NB4 (cell line): Measurements from ENCODE around the gene RHOH.

ENCODE experiments used
- DNase-seq: peaks from one replicate; pipeline ENCODE4 v3.0.0; 2010; ENCODE audit warnings: low read depth
- H3K4me3 ChIP-seq: one replicate; pipeline ENCODE4 v1.5.1; 2011; ENCODE audit warnings: mild to moderate bottlenecking, low read depth, low read length, moderate library complexity
- MYC ChIP-seq: IDR thresholded peaks from 2 replicates; pipeline ENCODE4 v1.6.1; 2011; ENCODE audit warnings: low read depth, low read length
- POLR2A ChIP-seq: IDR thresholded peaks from 2 replicates; pipeline ENCODE4 v1.6.1; 2011; ENCODE audit warnings: mild to moderate bottlenecking; ENCODE audit not compliant: insufficient read length; ENCODE audit errors: extremely low read depth
- TF ChIP-seq, protein P1 (sequence below): IDR thresholded peaks from one replicate; pipeline ENCODE4 v1.5.1; 2012; ENCODE audit warnings: low read depth, low read length
- TF ChIP-seq, protein P2 (sequence below): IDR thresholded peaks from 2 replicates; pipeline ENCODE4 v1.6.1; 2011; ENCODE audit warnings: low read depth, low read length

Gene RHOH

DNA sequence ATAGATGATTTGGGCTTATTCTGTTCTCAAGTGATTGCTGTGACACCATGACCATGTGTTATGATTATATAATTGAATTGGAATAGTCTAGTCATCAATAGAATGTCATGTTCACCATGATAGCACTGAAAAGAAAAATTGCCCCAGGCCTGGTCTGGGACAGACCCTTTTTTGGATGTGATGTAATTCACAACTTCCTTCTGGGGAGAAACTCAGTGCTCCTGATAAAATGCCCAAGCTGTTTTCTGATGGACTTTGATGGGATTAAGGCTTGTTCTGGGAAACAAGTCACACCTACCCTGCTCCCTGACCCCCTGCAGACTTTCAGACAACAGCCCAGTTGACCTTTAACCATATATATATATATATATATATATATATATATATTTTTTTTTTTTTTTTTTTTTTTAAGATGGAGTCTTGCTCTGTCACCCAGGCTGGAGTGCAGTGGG is 65.3 kb downstream of the RHOH start:
- H3K4me3 ChIP-seq, result no peak overlapping the region
- no peak for DNase-seq
- no peak for TF ChIP-seq MYC

DNA sequence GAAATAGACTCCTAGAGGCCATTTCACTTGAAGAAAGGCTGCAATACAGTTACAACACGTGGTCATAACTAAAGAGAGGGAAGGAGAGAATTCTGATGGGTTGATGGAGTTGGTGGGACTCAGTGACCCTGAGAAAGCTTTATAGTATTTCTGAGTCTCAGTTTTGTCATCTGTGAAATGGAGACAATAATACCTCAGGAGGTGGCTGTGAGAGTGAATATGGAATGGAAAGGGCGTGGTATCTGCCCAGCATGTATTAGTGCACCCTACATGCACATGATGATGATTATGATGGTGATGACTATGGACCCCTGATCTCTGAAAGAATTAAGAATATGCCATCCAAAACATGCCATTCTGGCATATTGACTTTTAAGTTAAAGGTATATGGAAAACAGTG is 66.0 kb downstream of the RHOH start:
- TF ChIP-seq, protein P1, sequence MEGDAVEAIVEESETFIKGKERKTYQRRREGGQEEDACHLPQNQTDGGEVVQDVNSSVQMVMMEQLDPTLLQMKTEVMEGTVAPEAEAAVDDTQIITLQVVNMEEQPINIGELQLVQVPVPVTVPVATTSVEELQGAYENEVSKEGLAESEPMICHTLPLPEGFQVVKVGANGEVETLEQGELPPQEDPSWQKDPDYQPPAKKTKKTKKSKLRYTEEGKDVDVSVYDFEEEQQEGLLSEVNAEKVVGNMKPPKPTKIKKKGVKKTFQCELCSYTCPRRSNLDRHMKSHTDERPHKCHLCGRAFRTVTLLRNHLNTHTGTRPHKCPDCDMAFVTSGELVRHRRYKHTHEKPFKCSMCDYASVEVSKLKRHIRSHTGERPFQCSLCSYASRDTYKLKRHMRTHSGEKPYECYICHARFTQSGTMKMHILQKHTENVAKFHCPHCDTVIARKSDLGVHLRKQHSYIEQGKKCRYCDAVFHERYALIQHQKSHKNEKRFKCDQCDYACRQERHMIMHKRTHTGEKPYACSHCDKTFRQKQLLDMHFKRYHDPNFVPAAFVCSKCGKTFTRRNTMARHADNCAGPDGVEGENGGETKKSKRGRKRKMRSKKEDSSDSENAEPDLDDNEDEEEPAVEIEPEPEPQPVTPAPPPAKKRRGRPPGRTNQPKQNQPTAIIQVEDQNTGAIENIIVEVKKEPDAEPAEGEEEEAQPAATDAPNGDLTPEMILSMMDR, result no peak
- TF ChIP-seq POLR2A (no peak), MYC (no peak)
- TF ChIP-seq, protein P2, sequence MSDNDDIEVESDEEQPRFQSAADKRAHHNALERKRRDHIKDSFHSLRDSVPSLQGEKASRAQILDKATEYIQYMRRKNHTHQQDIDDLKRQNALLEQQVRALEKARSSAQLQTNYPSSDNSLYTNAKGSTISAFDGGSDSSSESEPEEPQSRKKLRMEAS, result no peak
- no peak overlapping the region for H3K4me3 ChIP-seq
- DNase-seq, result no peak

DNA sequence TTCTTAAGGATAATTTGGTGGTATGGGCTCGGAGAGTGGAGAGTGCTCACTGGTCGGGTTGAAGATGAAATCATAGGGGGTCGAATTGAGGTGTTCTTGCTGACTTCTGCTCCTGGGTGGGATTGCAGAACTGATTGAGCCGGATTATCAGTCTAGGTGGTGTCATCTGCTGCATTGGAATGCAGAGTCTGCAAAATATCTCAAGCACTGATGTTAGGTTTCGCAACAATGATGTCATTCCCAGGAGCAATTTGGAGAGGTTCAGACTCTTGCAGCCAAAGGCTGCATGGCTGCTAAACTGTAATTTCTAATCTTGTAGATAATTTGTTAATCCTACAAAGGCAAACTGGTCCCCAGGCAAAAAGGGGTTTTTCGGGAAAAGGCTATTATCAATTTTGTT is 67.7 kb downstream of the RHOH start:
- peak; percentile 71 for DNase-seq
- no peak for TF ChIP-seq POLR2A
- no peak for TF ChIP-seq MYC
- TF ChIP-seq, protein P2, result no peak
- TF ChIP-seq, protein P1, result no peak
- H3K4me3 ChIP-seq, result no peak overlapping the region

DNA sequence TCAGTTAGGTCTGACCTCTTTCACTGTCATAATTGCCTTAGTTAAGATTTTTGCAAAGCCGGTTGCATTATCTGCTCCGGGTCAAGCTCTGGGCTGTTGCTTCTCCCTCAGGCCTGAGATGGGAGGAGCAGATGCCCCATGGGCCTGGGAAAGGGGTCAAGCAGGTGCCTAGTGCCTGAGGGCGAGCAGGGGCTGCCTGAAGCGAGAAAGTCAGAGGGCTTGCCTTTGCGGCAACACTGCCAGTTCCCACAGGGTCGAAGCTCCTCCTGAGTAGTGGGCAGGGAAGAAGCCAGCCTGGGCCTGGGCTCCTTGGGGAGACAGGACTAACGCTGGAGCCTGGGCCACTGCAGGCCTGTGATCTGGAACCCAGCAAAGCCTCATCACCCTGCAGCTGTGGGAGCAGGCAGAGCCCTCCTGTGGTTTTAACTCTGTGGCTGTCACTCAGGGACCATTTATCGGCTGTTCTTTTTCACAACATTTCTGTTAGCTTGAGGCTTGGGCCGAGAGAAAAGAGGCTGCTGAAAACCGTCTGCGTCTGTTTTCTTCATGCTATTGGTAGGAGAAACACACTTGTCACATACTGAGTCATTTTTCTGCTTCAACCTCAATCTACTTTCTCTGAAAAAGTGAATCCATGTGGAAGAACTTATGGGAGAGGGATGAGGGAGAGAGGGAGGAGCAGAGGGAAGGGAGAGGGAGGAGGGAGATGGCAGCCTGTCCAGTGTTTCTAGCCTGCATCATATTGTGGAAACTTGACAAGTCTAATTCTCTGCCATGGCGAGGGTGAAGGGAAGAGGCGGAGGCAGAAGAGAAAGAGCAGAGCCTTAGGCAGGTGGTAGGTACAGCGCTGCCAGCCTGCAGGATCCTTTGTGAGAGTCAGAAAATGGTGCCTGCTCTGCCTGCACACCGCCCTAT is 68.4 kb downstream of the RHOH start:
- peak; percentile 88 for DNase-seq
- TF ChIP-seq MYC, result no peak
- TF ChIP-seq, protein P2, result no peak
- TF ChIP-seq, protein P1, result no peak
- no peak for TF ChIP-seq POLR2A
- no peak overlapping the region for H3K4me3 ChIP-seq

GRCh38 chr4:40265910-40266274 is 69.1 kb downstream of the RHOH start:
- no peak for TF ChIP-seq MYC
- TF ChIP-seq, protein P2, result no peak
- TF ChIP-seq, protein P1, result no peak
- no peak for TF ChIP-seq POLR2A
- no peak for DNase-seq
- H3K4me3 ChIP-seq, result no peak overlapping the region

DNA sequence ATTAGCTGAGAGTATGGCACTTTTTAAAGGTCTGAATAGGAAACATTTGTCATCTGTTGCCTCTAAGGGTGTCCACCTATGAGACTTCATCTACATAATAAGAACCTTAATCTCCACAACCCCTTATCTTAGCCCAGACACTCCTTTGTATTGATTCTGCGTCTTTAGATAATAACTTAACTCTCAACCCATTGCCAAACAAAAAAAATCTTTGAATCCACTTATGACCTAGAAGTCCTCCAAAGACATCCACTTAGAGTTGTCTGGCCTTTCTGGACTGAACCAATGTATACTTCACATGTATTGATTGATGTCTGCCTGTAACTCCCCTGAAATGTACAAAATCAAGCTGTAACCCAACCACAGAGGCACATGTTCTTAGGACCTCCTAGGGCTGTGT is 72.3 kb downstream of the RHOH start:
- DNase-seq, result no peak
- no peak overlapping the region for H3K4me3 ChIP-seq
- no peak for TF ChIP-seq MYC
- TF ChIP-seq, protein P1, result no peak
